ENCODE results near the gene KCNK10. TPM values are rescaled to one million over a fixed set of nuclear protein-coding genes. Genes with fewer than 3 reads are reported as not detected.

KCNK10 gene
- total RNA-seq, 2 experiments from 2014 or later: not detected

- Mint-ChIP-seq H3K4me1 (peaks cover 10% of the 10 kb centered on the region), H3K4me3 (no peak overlapping the region), H3K27me3 (peaks cover 61% of the 10 kb centered on the region), H3K27ac (no peak overlapping the region), H3K9me3 (no peaks in the 10 kb centered on the region), H3K36me3 (no peaks in the 10 kb centered on the region)
- no peak for DNase-seq
These were observed 3.5 kb upstream of the KCNK10 start for GRCh38 chr14:88326352-88327103.

DNA sequence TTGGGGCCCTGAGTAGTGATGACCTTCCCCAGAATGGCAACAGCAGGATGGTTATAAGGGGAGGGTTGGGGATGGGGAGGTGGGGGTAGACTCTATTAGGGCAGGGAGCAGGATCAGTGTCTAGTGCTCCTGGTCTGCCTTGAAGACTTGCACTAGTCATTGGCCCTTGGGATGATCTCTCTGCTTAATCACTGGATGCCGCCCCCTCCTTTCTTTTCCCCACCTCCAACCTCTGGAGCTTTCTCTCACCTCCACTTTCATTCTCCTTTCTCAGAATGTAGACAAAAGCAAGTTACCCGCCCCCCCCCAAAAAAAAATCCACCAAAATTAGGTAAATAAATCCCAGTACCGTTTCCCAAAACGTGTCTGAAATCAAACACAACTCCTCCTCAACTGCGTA, 2.8 kb upstream of the KCNK10 start:
- Mint-ChIP-seq H3K4me3 (no peak overlapping the region), H3K27ac (no peak overlapping the region), H3K9me3 (no peaks in the 10 kb centered on the region), H3K4me1 (peaks cover 10% of the 10 kb centered on the region), H3K27me3 (peaks cover 58% of the 10 kb centered on the region), H3K36me3 (no peaks in the 10 kb centered on the region)
- no peak for DNase-seq

GRCh38 chr14:88324930-88325329, 1.9 kb upstream of the KCNK10 start:
- H3K4me3 Mint-ChIP-seq: no peak overlapping the region
- DNase-seq: no peak
- H3K9me3 Mint-ChIP-seq: no peaks in the 10 kb centered on the region
- peaks cover 10% of the 10 kb centered on the region for H3K4me1 Mint-ChIP-seq
- H3K36me3 Mint-ChIP-seq: no peaks in the 10 kb centered on the region
- no peak overlapping the region for H3K27ac Mint-ChIP-seq
- peaks cover 57% of the 10 kb centered on the region for H3K27me3 Mint-ChIP-seq

GRCh38 chr14:88324491-88324890, 1.4 kb upstream of the KCNK10 start:
- Mint-ChIP-seq H3K9me3 (no peaks in the 10 kb centered on the region), H3K36me3 (no peaks in the 10 kb centered on the region), H3K4me1 (peaks cover 10% of the 10 kb centered on the region), H3K4me3 (no peak overlapping the region), H3K27me3 (peaks cover 57% of the 10 kb centered on the region), H3K27ac (no peak overlapping the region)
- DNase-seq: no peak

DNA sequence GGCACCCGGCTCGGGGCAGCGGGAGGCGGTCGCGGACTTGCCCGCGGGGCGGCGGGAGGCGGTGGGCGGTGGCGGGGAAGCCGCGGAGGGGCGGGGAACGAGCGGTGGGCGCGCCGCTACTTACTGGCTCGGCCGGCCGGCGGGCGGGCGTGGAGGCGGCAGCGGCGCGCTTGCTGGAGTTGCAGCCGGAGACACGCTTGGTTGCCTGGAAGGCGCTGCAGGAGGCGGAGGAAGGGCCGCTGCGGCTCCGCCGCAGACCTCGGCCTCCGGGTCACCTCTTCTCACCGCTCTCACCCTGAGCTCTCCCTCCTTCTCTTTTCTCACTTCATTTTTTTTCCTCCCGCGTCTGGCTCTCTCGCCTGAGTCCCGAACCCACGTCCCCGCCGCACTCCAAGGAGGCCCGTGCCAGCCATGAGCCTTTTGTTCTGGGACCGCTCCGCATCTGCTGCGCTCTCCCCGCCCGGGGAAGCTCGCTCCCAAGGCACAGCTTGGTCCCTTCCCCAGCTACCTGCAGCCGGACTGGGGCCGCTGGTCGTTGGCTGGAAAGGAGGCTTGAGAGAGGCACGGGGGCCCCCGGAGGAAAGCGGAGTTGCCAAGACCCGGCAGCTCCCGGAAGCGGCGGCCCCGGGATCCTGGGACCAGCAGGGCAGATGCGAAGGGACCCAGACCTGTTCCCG, 592 bp upstream of the KCNK10 start:
- Mint-ChIP-seq H3K27ac (no peak overlapping the region), H3K4me3 (peak overlapping the region; percentile 63), H3K4me1 (peaks cover 10% of the 10 kb centered on the region), H3K36me3 (no peaks in the 10 kb centered on the region), H3K27me3 (peaks cover 52% of the 10 kb centered on the region), H3K9me3 (no peaks in the 10 kb centered on the region)
- peak; percentile 44 for DNase-seq

GRCh38 chr14:88322504-88323085, 474 bp downstream of the KCNK10 start:
- Mint-ChIP-seq H3K27me3 (peaks cover 41% of the 10 kb centered on the region), H3K4me3 (no peak overlapping the region), H3K4me1 (peaks cover 10% of the 10 kb centered on the region), H3K9me3 (no peaks in the 10 kb centered on the region), H3K27ac (no peak overlapping the region), H3K36me3 (no peaks in the 10 kb centered on the region)
- DNase-seq: no peak

GRCh38 chr14:88321692-88322503, 1.2 kb downstream of the KCNK10 start:
- H3K27me3 Mint-ChIP-seq: peaks cover 34% of the 10 kb centered on the region
- H3K4me3 Mint-ChIP-seq: no peak overlapping the region
- DNase-seq: no peak
- no peaks in the 10 kb centered on the region for H3K36me3 Mint-ChIP-seq
- peaks cover 10% of the 10 kb centered on the region for H3K4me1 Mint-ChIP-seq
- H3K9me3 Mint-ChIP-seq: no peaks in the 10 kb centered on the region
- no peak overlapping the region for H3K27ac Mint-ChIP-seq

- H3K4me1 Mint-ChIP-seq: peaks cover 3% of the 10 kb centered on the region
- no peak overlapping the region for H3K4me3 Mint-ChIP-seq
- peaks cover 1% of the 10 kb centered on the region for H3K9me3 Mint-ChIP-seq
- no peak for DNase-seq
- peaks cover 8% of the 10 kb centered on the region for H3K27me3 Mint-ChIP-seq
- no peaks in the 10 kb centered on the region for H3K36me3 Mint-ChIP-seq
- no peak overlapping the region for H3K27ac Mint-ChIP-seq
These were observed 4.7 kb downstream of the KCNK10 start for GRCh38 chr14:88318406-88318805.

- no peak for DNase-seq
- Mint-ChIP-seq H3K36me3 (no peaks in the 10 kb centered on the region), H3K27me3 (peaks cover 11% of the 10 kb centered on the region), H3K27ac (no peak overlapping the region), H3K4me1 (no peaks in the 10 kb centered on the region), H3K4me3 (no peak overlapping the region), H3K9me3 (peaks cover 2% of the 10 kb centered on the region)
These were observed 6.5 kb downstream of the KCNK10 start for GRCh38 chr14:88316521-88316920.

GRCh38 chr14:88312257-88312656, 10.8 kb downstream of the KCNK10 start:
- DNase-seq: no peak
- Mint-ChIP-seq H3K36me3 (no peaks in the 10 kb centered on the region), H3K27ac (no peak overlapping the region), H3K4me3 (no peak overlapping the region), H3K9me3 (peaks cover 2% of the 10 kb centered on the region), H3K27me3 (peaks cover 11% of the 10 kb centered on the region), H3K4me1 (no peaks in the 10 kb centered on the region)

GRCh38 chr14:88311780-88312179, 11.3 kb downstream of the KCNK10 start:
- H3K36me3 Mint-ChIP-seq: no peaks in the 10 kb centered on the region
- no peak for DNase-seq
- H3K27me3 Mint-ChIP-seq: peaks cover 11% of the 10 kb centered on the region
- no peak overlapping the region for H3K4me3 Mint-ChIP-seq
- peaks cover 2% of the 10 kb centered on the region for H3K9me3 Mint-ChIP-seq
- H3K4me1 Mint-ChIP-seq: no peaks in the 10 kb centered on the region
- H3K27ac Mint-ChIP-seq: no peak overlapping the region

- Mint-ChIP-seq H3K27me3 (peaks cover 4% of the 10 kb centered on the region), H3K9me3 (peaks cover 2% of the 10 kb centered on the region)
These were observed 12.6 kb downstream of the KCNK10 start for GRCh38 chr14:88310449-88310848.

GRCh38 chr14:88310021-88310420, 13.0 kb downstream of the KCNK10 start:
- Mint-ChIP-seq H3K4me1 (no peaks in the 10 kb centered on the region), H3K36me3 (no peaks in the 10 kb centered on the region), H3K27ac (no peak overlapping the region), H3K9me3 (peaks cover 2% of the 10 kb centered on the region), H3K27me3 (peaks cover 4% of the 10 kb centered on the region), H3K4me3 (no peak overlapping the region)
- DNase-seq: no peak

More at GRCh38 chr14:88310449-88310848, 12.6 kb downstream of the KCNK10 start:
- H3K4me1 Mint-ChIP-seq: no peaks in the 10 kb centered on the region
- DNase-seq: no peak
- H3K4me3 Mint-ChIP-seq: no peak overlapping the region
- no peak overlapping the region for H3K27ac Mint-ChIP-seq
- no peaks in the 10 kb centered on the region for H3K36me3 Mint-ChIP-seq

- Mint-ChIP-seq H3K9me3 (no peaks in the 10 kb centered on the region), H3K4me1 (no peaks in the 10 kb centered on the region), H3K27me3 (peaks cover 12% of the 10 kb centered on the region), H3K4me3 (no peak overlapping the region), H3K36me3 (no peaks in the 10 kb centered on the region), H3K27ac (no peak overlapping the region)
- no peak for DNase-seq
These were observed 17.3 kb downstream of the KCNK10 start for GRCh38 chr14:88305528-88306322.
